Measurements from ENCODE around the gene SUSD6. TPM values are rescaled to one million over a fixed set of nuclear protein-coding genes. Genes with fewer than 3 reads are reported as not detected.

The SUSD6 gene
- total RNA-seq, 1 experiment from 2014 or later = 24.1 TPM

DNA sequence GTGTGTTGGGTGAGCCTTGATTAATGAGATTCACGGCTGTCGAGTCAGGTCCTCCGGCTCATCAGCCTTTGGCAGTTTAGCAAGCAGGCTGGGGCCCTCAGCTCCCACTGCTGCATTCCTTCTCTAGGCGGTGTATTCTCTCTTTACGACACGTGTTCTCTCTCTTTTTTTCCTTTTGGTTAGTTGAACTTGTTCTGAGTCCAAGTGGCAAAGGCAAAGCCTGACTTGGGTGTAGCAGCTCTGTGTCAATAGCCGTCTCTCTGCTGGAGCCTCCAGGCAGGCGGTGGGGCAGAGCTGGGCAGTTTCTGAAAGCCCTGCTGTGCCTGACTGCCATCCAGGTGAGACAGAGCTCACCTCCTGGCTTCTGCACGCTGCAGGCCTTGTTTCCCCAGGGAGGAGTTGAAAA, 46.6 kb downstream of the SUSD6 start:
- Histone ChIP-seq H3K9me2 (ENCODE audit: insufficient read depth) (no peaks in the 10 kb centered on the region), H3K9me3 (ENCODE audit: insufficient read depth, low read depth) (no peaks in the 10 kb centered on the region), H3K27me3 (ENCODE audit: insufficient read depth, low read depth) (no peaks in the 10 kb centered on the region), H3K36me3 (ENCODE audit: low read depth) (no peaks in the 10 kb centered on the region), H4K20me1 (ENCODE audit: insufficient read depth) (no peaks in the 10 kb centered on the region), H3F3A (ENCODE audit: insufficient read depth, low read depth) (peaks cover 58% of the 10 kb centered on the region), H3K79me2 (ENCODE audit: low read depth) (peaks cover 17% of the 10 kb centered on the region; the same call in 1 of the 2 replicates), H3K27ac (peak overlapping the region; percentile 90), H2AFZ (peak overlapping the region; percentile 56; the same call in 1 of the 2 replicates), H3K4me1 (replicated peaks; ENCODE audit: insufficient read depth) (peaks cover 89% of the 10 kb centered on the region), H3K4me3 (peak overlapping the region; percentile 22; the same call in 1 of the 2 replicates), H3K4me2 (peak overlapping the region; percentile 77)
- intact Hi-C loops (cut with micrococcal nuclease; ENCODE audit: unreplicated experiment) = loop anchor here (1.0 to 2.0 kb wide), 6 partner anchors 15 to 73 kb away; partner anchors contain the start of gene SUSD6
- BruUV-seq (replicated peaks) = no TSS peak
- TF ChIP-seq, protein P1, sequence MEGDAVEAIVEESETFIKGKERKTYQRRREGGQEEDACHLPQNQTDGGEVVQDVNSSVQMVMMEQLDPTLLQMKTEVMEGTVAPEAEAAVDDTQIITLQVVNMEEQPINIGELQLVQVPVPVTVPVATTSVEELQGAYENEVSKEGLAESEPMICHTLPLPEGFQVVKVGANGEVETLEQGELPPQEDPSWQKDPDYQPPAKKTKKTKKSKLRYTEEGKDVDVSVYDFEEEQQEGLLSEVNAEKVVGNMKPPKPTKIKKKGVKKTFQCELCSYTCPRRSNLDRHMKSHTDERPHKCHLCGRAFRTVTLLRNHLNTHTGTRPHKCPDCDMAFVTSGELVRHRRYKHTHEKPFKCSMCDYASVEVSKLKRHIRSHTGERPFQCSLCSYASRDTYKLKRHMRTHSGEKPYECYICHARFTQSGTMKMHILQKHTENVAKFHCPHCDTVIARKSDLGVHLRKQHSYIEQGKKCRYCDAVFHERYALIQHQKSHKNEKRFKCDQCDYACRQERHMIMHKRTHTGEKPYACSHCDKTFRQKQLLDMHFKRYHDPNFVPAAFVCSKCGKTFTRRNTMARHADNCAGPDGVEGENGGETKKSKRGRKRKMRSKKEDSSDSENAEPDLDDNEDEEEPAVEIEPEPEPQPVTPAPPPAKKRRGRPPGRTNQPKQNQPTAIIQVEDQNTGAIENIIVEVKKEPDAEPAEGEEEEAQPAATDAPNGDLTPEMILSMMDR (conservative IDR thresholded peaks at IDR 0.05) = no peak
- TF ChIP-seq EZH2 (IDR thresholded peaks at IDR 0.05; ENCODE audit: low read depth) = no peak
- ChIA-PET CTCF (no interaction called here), POLR2A (ENCODE audit: unreplicated experiment) (interaction anchor here (0.5 kb wide), 1 partner anchor 47 kb away, joined by 4 read pairs; the partner anchor contains the start of gene SUSD6)
- peak; percentile 84 to 98 for DNase-seq

DNA sequence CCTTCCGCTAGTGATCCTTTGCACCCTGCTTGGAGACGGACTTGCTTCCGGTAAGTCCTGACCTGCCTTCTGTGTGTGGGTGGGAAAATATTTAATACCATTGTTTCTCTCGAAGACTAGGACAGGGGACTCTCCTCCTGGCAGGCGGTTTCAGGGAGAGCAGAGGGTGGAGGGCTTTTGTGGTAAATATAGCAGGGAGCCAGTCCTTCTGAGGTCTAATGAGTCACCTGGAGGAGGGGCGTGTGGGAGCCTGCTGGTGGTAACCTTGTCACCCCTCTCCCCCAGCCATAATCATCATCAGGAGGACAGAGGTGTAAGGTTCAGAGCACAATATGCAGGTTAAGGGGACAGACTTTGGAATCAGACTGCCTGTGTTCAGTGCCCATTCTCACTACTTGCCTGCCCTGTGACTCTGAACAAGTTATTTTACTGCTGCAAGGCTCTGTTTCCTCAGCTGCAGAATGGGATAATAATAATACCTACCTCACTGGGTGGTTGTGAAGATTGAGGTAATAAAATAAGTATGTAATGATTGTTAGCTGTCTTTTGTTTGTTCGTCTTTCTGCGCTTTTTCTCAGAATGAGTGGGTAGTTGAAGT, 47.4 kb downstream of the SUSD6 start:
- Histone ChIP-seq H3K27ac (peak overlapping the region; percentile 90), H4K20me1 (ENCODE audit: insufficient read depth) (no peaks in the 10 kb centered on the region), H3K9me2 (ENCODE audit: insufficient read depth) (no peaks in the 10 kb centered on the region), H3K4me1 (replicated peaks; ENCODE audit: insufficient read depth) (peaks cover 89% of the 10 kb centered on the region), H3K9me3 (ENCODE audit: insufficient read depth, low read depth) (no peaks in the 10 kb centered on the region), H3K4me3 (peak overlapping the region; percentile 22; the same call in 1 of the 2 replicates), H3F3A (ENCODE audit: insufficient read depth, low read depth) (peaks cover 63% of the 10 kb centered on the region), H2AFZ (peak overlapping the region; percentile 56; the same call in 1 of the 2 replicates), H3K79me2 (ENCODE audit: low read depth) (peaks cover 17% of the 10 kb centered on the region; the same call in 1 of the 2 replicates), H3K36me3 (ENCODE audit: low read depth) (no peaks in the 10 kb centered on the region), H3K27me3 (ENCODE audit: insufficient read depth, low read depth) (no peaks in the 10 kb centered on the region), H3K4me2 (peak overlapping the region; percentile 77)
- no TSS peak for BruUV-seq (replicated peaks)
- DNase-seq = peak; percentile 82 to 83
- CTCF ChIA-PET = interaction anchor here (0.6 kb wide), 1 partner anchor 146 kb away, joined by 4 read pairs; no protein-coding TSS in a partner anchor
- intact Hi-C loops (cut with micrococcal nuclease; ENCODE audit: unreplicated experiment) = loop anchor here (1.0 to 2.0 kb wide), 6 partner anchors 15 to 74 kb away; partner anchors contain the start of gene SUSD6
- POLR2A ChIA-PET (ENCODE audit: unreplicated experiment) = interaction anchor here (0.5 kb wide), 1 partner anchor 48 kb away, joined by 4 read pairs; the partner anchor contains the start of gene SUSD6
- TF ChIP-seq, protein P1 (conservative IDR thresholded peaks at IDR 0.05) = no peak
- TF ChIP-seq EZH2 (IDR thresholded peaks at IDR 0.05; ENCODE audit: low read depth) = no peak

DNA sequence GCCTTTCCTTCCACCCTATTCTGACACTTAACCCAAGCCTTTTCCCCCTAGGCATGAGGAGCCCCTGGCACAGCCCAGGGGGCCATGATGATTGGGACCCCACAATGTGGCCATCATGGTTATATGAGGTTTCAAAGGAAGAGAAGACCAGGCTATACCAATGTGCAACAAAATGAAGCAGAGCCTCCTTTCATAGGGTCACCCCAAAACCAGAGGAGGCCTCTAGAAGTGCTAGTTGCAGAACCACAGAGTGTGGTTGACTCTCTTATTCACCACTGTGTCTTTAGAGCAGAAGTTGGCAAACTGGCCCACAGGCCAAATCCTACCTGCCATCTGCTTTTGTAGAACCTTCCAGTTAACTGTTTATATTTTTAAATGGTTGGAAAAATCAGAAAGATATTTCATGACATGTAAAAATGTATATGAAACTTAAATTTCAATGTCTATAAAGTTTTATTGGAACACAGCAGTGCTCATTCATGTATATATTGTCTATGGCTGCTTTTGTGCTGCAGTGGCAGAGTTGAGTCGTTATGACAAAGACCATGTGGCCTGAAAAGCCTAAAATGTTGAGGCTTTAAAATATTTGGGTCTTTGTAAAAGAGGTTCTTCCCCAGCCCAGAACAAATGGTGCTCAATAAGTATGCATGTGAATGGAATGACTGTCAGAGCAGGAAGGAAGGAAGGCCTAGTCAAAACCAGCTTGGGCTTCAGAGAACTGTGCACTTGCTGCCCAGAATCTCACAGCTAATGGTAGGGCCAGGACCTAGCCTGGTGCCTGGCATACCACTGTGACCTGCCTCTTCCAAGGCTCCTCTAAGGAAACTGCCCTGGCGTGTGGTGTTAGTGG, 49.2 kb downstream of the SUSD6 start:
- H3K4me2 ChIP-seq = no peak overlapping the region
- ChIA-PET POLR2A (ENCODE audit: unreplicated experiment) (no interaction called here), CTCF (no interaction called here)
- no peak overlapping the region for H3K27ac ChIP-seq
- no peak overlapping the region for H2AFZ ChIP-seq
- peaks cover 74% of the 10 kb centered on the region for H3K4me1 ChIP-seq (replicated peaks; ENCODE audit: insufficient read depth)
- no TSS peak for BruUV-seq (replicated peaks)
- no peaks in the 10 kb centered on the region for H3K9me3 ChIP-seq (ENCODE audit: insufficient read depth, low read depth)
- peaks cover 10% of the 10 kb centered on the region; the same call in 1 of the 2 replicates for H3K79me2 ChIP-seq (ENCODE audit: low read depth)
- no peaks in the 10 kb centered on the region for H4K20me1 ChIP-seq (ENCODE audit: insufficient read depth)
- H3K27me3 ChIP-seq (ENCODE audit: insufficient read depth, low read depth) = no peaks in the 10 kb centered on the region
- peak in 1 of 2 experiments; percentile 6 for DNase-seq
- H3K36me3 ChIP-seq (ENCODE audit: low read depth) = no peaks in the 10 kb centered on the region
- no peaks in the 10 kb centered on the region for H3K9me2 ChIP-seq (ENCODE audit: insufficient read depth)
- intact Hi-C loops (cut with micrococcal nuclease; ENCODE audit: unreplicated experiment) = no loop called here
- TF ChIP-seq, protein P1 (conservative IDR thresholded peaks at IDR 0.05) = no peak
- TF ChIP-seq EZH2 (IDR thresholded peaks at IDR 0.05; ENCODE audit: low read depth) = no peak
- H3F3A ChIP-seq (ENCODE audit: insufficient read depth, low read depth) = peaks cover 54% of the 10 kb centered on the region
- H3K4me3 ChIP-seq = no peak overlapping the region

Measured in PC-9 (cell line).